PFSK-1 (cell line): ENCODE measurements around the gene TRIM29.

Experiments
- POLR2AphosphoS5 ChIP-seq: IDR thresholded peaks from 2 replicates; pipeline ENCODE4 v1.6.1; 2012; ENCODE audit warnings: low read depth, mild to moderate bottlenecking, control low read depth, low read length, moderate library complexity
- SIN3A ChIP-seq: IDR thresholded peaks from 2 replicates; pipeline ENCODE4 v1.6.1; 2012; ENCODE audit warnings: mild to moderate bottlenecking, low read length, moderate library complexity, borderline replicate concordance; ENCODE audit not compliant: insufficient read depth
- TAF1 ChIP-seq: IDR thresholded peaks from 2 replicates; pipeline ENCODE4 v1.6.1; 2012; ENCODE audit warnings: low read length, control low read depth, borderline replicate concordance; ENCODE audit not compliant: insufficient read depth
- TF ChIP-seq, protein P1 (sequence below), 2 experiments: IDR thresholded peaks; 2 replicates each; pipeline versions ENCODE4 v1.6.1 to v1.8.0; 2011 to 2012; ENCODE audit warnings: low read depth in 2 of 2, low read length in 2 of 2, control low read depth in 1 of 2, inconsistent platforms in 1 of 2, mild to moderate bottlenecking in 1 of 2, moderate library complexity in 1 of 2; ENCODE audit not compliant: insufficient read depth in 1 of 2

DNA sequence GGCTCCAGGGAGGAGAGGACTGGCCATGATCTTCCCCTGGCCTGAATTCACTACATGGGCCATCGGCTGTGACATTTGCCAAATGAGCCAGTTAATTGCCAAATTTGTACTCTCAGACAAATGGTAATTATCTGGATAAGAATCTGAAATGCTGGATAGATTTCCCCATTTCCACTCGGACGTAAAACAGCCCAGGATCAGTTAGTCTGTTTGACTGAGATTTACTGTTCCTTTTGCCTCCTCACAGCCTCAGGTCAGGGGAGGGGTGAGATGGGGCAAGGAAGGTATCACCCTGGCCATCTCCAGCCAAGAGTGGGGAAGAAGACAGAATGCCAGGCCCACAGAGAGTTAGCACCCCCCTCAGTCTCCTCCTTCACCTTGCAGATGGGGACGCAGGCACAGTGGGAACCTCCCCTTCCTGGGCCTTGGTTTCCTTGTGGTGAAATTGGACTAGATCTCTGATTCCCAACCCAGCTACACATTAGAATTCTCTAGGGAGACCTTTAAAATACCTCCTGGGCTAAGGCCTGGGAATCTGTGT lies 5.2 kb downstream of the TRIM29 start:
- TF ChIP-seq POLR2AphosphoS5 (no peak), TAF1 (no peak), SIN3A (no peak)
- TF ChIP-seq, protein P1, sequence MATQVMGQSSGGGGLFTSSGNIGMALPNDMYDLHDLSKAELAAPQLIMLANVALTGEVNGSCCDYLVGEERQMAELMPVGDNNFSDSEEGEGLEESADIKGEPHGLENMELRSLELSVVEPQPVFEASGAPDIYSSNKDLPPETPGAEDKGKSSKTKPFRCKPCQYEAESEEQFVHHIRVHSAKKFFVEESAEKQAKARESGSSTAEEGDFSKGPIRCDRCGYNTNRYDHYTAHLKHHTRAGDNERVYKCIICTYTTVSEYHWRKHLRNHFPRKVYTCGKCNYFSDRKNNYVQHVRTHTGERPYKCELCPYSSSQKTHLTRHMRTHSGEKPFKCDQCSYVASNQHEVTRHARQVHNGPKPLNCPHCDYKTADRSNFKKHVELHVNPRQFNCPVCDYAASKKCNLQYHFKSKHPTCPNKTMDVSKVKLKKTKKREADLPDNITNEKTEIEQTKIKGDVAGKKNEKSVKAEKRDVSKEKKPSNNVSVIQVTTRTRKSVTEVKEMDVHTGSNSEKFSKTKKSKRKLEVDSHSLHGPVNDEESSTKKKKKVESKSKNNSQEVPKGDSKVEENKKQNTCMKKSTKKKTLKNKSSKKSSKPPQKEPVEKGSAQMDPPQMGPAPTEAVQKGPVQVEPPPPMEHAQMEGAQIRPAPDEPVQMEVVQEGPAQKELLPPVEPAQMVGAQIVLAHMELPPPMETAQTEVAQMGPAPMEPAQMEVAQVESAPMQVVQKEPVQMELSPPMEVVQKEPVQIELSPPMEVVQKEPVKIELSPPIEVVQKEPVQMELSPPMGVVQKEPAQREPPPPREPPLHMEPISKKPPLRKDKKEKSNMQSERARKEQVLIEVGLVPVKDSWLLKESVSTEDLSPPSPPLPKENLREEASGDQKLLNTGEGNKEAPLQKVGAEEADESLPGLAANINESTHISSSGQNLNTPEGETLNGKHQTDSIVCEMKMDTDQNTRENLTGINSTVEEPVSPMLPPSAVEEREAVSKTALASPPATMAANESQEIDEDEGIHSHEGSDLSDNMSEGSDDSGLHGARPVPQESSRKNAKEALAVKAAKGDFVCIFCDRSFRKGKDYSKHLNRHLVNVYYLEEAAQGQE (IDR thresholded peaks at IDR 0.05; ENCODE audit: insufficient read depth in 1 of 2, low read depth in 2 of 2, low read length in 2 of 2): no peak
